PFSK-1 (cell line): Measurements from ENCODE around the gene WNT5A.

Source experiments
- FOXP2 ChIP-seq: optimal IDR thresholded peaks from 2 replicates; pipeline ENCODE3; 2011; ENCODE audit warnings: borderline replicate concordance, control low read depth, inconsistent platforms; ENCODE audit not compliant: insufficient read depth; ENCODE audit errors: extremely low read length, extremely low read depth
- POLR2AphosphoS5 ChIP-seq: IDR thresholded peaks from 2 replicates; pipeline ENCODE4 v1.6.1; 2012; ENCODE audit warnings: low read depth, mild to moderate bottlenecking, control low read depth, low read length, moderate library complexity
- REST ChIP-seq, 2 experiments: IDR thresholded peaks; 2 replicates each; pipeline versions ENCODE4 v1.6.1 to v1.8.0; 2011 to 2012; ENCODE audit warnings: low read depth in 2 of 2, low read length in 2 of 2, control low read depth in 1 of 2, inconsistent platforms in 1 of 2, mild to moderate bottlenecking in 1 of 2, moderate library complexity in 1 of 2; ENCODE audit not compliant: insufficient read depth in 1 of 2
- SIN3A ChIP-seq: IDR thresholded peaks from 2 replicates; pipeline ENCODE4 v1.6.1; 2012; ENCODE audit warnings: mild to moderate bottlenecking, low read length, moderate library complexity, borderline replicate concordance; ENCODE audit not compliant: insufficient read depth
- TAF1 ChIP-seq: IDR thresholded peaks from 2 replicates; pipeline ENCODE4 v1.6.1; 2012; ENCODE audit warnings: low read length, control low read depth, borderline replicate concordance; ENCODE audit not compliant: insufficient read depth

WNT5A gene

GRCh38 chr3:55515550-55516246 lies 28.6 kb upstream of the WNT5A start:
- TF ChIP-seq FOXP2, result no peak
- TF ChIP-seq TAF1, result no peak
- no peak for TF ChIP-seq SIN3A
- no peak for TF ChIP-seq REST (IDR thresholded peaks at IDR 0.05; ENCODE audit: insufficient read depth in 1 of 2, low read depth in 2 of 2, low read length in 2 of 2)
- no peak for TF ChIP-seq POLR2AphosphoS5

GRCh38 chr3:55514962-55515361 lies 27.9 kb upstream of the WNT5A start:
- TF ChIP-seq REST (IDR thresholded peaks at IDR 0.05; ENCODE audit: insufficient read depth in 1 of 2, low read depth in 2 of 2, low read length in 2 of 2) (no peak), SIN3A (no peak), FOXP2 (no peak), TAF1 (no peak), POLR2AphosphoS5 (no peak)

GRCh38 chr3:55512571-55513343 lies 25.7 kb upstream of the WNT5A start:
- TF ChIP-seq FOXP2, result no peak
- no peak for TF ChIP-seq REST (IDR thresholded peaks at IDR 0.05; ENCODE audit: insufficient read depth in 1 of 2, low read depth in 2 of 2, low read length in 2 of 2)
- TF ChIP-seq SIN3A, result no peak
- no peak for TF ChIP-seq POLR2AphosphoS5
- no peak for TF ChIP-seq TAF1

GRCh38 chr3:55511895-55512570 lies 24.9 kb upstream of the WNT5A start:
- TF ChIP-seq TAF1, result no peak
- TF ChIP-seq REST (IDR thresholded peaks at IDR 0.05; ENCODE audit: insufficient read depth in 1 of 2, low read depth in 2 of 2, low read length in 2 of 2), result no peak
- TF ChIP-seq FOXP2, result no peak
- TF ChIP-seq SIN3A, result no peak
- no peak for TF ChIP-seq POLR2AphosphoS5
